Activated T-cell treated with anti-CD3 and anti-CD28 coated beads, Interleukin-2, amount 50 U/mL, for 72 hours (primary cell): ENCODE results near the gene KCNQ1. TPM values are rescaled to one million over a fixed set of nuclear protein-coding genes. Genes with fewer than 3 reads are reported as not detected.

Experiments
- ATAC-seq, 2 donors: fragments of 150-1000 bp; cut with Tn5 transposase; replicated peaks in 1 of 2; 2 replicates each; pipeline ENCODE4 v1.10.0; 2021; ENCODE audit warnings: moderate library complexity in 2 of 2, mild to moderate bottlenecking in 1 of 2
- DNase-seq, 2 donors: peaks; one replicate each; pipeline ENCODE4 v3.0.0; 2021 to 2022; ENCODE audit warnings: mixed read lengths in 1 of 2
- H3K27ac Mint-ChIP-seq: one replicate; pipeline ENCODE4 v1.8.0; 2022; ENCODE audit warnings: mild to moderate bottlenecking, moderate library complexity, mixed read lengths
- H3K27me3 Mint-ChIP-seq: one replicate; pipeline ENCODE4 v1.8.0; 2022; ENCODE audit warnings: low read depth, mixed read lengths
- H3K36me3 Mint-ChIP-seq, 2 donors: one replicate each; pipeline ENCODE4 v1.8.0; 2022; ENCODE audit warnings: mixed read lengths in 2 of 2, mild to moderate bottlenecking in 1 of 2; ENCODE audit not compliant: insufficient read depth in 2 of 2
- H3K4me1 Mint-ChIP-seq: one replicate; pipeline ENCODE4 v1.8.0; 2022; ENCODE audit warnings: low read depth, mixed read lengths
- H3K4me3 Mint-ChIP-seq, 2 donors: one replicate each; pipeline ENCODE4 v1.8.0; 2022; ENCODE audit warnings: mild to moderate bottlenecking in 2 of 2, mixed read lengths in 2 of 2, moderate library complexity in 2 of 2
- H3K9me3 Mint-ChIP-seq, 2 donors: one replicate each; pipeline ENCODE4 v1.8.0; 2022; ENCODE audit warnings: mixed read lengths in 2 of 2
- total RNA-seq, 2 donors: library from RNA; stranded (reverse); gene quantifications; one replicate each; pipeline ENCODE4 v1.2.3, GENCODE V29; 2022

Gene KCNQ1
- total RNA-seq, 2 donors from 2014 or later: 11.4 TPM

DNA sequence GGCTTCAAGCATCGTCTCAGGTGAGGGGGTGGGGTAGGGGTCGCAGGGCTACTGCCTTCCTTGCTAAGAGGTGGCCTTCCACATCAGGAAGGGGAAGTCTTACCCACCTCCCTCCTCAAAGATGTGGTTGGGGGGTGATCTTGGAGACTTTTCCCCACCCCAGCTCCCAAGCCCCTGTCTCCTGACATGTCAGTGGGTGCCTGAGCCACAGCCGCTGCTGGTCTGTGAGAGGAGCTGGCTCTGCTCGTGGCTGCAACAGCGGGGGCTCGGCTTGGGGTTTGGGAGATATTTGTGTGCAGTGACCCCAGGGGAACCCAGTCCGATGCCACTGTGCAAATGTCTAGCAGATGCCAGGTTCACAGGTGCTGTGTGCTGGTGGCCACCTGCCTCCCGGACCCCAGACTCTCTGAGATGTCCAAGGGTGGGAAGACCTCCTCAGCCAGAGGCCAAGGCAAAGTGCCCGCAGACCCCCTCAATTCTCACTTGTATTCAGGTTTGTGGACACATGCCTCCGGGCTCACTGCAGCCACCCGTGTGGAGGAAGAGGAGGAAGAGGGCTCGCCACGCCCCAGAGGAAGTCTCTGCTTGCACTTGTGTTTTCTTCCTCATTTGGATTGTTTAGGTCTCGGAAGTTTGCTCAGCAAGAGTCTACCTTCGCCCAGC is 1.9 kb downstream of the KCNQ1 start:
- H3K4me1 Mint-ChIP-seq: peaks cover 34% of the 10 kb centered on the region
- no peaks in the 10 kb centered on the region for H3K9me3 Mint-ChIP-seq
- peaks cover 6% of the 10 kb centered on the region for H3K27me3 Mint-ChIP-seq
- no peaks in the 10 kb centered on the region for H3K36me3 Mint-ChIP-seq
- no peak for ATAC-seq
- no peak overlapping the region for H3K27ac Mint-ChIP-seq
- DNase-seq: peak in 1 of 2 donors; percentile 30
- peak overlapping the region; percentile 91 to 93 for H3K4me3 Mint-ChIP-seq

DNA sequence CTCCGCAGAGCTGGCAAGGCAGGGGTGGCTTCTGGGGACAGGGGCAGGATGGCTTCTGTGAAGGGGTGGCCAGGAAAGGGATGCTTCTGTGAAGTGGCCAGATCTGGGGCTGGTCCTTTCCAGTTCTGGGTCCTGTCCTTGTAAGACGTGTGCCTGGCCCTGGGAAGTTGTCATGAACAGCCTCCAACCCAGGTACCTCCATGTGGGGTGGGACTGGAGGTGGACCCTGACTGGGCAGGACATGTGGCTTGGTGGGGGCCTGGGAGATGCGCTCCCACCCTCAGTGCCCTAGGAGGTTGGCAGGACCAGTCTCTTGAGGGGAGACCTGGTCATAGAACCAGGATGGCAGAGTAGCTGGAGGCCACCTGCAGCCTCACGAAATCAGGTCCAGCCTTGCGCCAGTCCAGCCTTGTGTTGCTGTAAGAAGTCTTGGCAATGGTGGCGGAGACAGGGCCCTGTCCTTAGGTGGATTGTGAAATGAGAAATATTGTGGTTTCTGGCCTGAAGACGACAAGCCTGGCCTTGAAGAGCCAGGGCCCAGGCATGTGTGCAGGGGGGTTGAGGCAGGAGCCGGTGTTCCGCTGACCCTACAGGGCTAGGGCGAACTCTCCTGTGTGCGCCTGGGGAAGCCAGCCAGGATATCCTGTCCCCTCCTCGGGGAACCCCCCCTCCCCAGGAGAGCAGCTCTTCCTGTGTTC is 2.6 kb downstream of the KCNQ1 start:
- no peak overlapping the region for H3K27ac Mint-ChIP-seq
- H3K27me3 Mint-ChIP-seq: peaks cover 6% of the 10 kb centered on the region
- peaks cover 34% of the 10 kb centered on the region for H3K4me1 Mint-ChIP-seq
- H3K9me3 Mint-ChIP-seq: no peaks in the 10 kb centered on the region
- H3K4me3 Mint-ChIP-seq: peak overlapping the region; percentile 91 to 93
- peak in 1 of 2 donors; percentile 11 for DNase-seq
- H3K36me3 Mint-ChIP-seq: no peaks in the 10 kb centered on the region
- ATAC-seq: no peak

DNA sequence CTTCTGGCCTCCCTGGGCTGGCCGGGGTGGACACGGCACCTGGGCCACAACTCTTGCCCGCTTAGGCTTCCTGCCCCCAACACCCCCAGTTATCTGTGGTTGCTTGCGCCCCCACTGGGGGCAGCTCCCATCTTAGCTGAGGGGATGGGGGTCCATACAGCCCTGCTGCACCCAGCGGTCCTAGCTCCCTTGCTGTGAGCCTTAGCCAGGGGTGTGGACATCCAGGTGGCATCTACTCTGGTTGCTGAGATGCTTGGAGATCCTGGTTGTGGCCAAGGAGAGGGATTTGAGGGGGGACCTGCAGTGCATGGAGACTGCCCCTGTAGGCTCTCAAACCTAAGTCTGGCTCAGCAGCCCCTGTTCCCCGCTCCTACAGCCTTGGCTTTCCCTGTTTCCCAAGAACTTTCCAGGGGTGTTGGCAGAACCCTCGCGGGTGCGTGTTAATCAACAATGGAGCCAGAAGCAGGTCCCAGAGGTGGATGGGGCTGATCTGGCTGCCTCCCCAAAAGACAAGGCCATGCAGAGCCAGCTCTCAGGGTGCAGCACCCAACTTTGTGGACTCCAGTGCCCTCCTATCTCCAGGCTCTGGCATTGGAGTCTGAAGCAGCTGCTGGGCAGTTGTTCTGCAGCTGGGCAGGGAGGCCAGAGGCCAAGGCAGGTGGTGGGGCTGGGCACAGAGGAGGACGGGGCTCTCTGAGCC is 3.3 kb downstream of the KCNQ1 start:
- peaks cover 27% of the 10 kb centered on the region for H3K4me1 Mint-ChIP-seq
- H3K4me3 Mint-ChIP-seq: no peak overlapping the region
- H3K27ac Mint-ChIP-seq: no peak overlapping the region
- H3K36me3 Mint-ChIP-seq: no peaks in the 10 kb centered on the region
- DNase-seq (no peak), ATAC-seq (no peak)
- H3K9me3 Mint-ChIP-seq: no peaks in the 10 kb centered on the region
- peaks cover 5% of the 10 kb centered on the region for H3K27me3 Mint-ChIP-seq

DNA sequence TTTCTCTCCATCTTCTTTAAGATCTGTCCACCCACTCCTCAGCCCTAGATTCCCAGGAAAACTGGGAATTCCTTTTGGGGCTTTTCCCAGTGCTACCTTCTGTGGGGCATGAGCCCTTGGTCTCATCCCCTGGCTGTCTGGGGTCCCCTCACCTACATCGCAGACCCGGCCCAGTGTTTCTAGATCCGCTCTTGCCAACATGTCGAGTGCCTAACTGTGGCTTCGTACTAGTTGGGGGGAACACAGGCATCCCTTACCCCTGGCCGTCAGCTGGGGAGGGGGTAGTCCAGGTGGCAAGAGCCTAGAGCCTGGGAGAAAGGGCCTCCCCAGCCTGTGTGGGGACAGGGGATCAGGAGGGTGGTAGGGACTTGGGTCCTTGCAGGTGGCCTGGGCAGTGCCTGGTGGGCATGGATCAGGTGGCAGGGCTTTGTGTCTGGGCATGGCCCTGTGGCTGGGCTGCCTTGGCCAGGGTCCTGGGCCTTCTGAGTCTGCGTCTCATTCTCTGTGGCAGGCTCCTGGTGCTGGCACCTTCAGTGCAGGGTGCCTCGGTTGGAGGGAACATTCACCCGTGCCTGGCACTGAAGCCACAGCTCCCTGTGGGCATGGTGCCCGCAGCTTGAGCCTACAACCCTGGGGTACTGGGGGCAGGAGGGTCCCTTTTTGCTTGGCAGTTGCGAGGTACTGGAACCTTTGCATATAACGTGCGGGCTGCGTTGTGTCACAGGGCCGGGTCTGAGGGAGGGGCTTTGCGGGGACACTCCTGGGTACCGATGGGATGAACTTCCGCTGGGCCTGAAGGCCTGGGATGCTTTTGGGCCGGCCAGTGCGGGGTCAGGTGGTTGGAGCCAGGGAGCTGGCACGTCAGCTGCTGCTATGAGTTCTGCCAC is 4.1 kb downstream of the KCNQ1 start:
- Mint-ChIP-seq H3K36me3 (no peaks in the 10 kb centered on the region), H3K27ac (no peak overlapping the region), H3K9me3 (no peaks in the 10 kb centered on the region), H3K27me3 (no peaks in the 10 kb centered on the region), H3K4me1 (peaks cover 22% of the 10 kb centered on the region), H3K4me3 (no peak overlapping the region)
- ATAC-seq: no peak
- DNase-seq: no peak

DNA sequence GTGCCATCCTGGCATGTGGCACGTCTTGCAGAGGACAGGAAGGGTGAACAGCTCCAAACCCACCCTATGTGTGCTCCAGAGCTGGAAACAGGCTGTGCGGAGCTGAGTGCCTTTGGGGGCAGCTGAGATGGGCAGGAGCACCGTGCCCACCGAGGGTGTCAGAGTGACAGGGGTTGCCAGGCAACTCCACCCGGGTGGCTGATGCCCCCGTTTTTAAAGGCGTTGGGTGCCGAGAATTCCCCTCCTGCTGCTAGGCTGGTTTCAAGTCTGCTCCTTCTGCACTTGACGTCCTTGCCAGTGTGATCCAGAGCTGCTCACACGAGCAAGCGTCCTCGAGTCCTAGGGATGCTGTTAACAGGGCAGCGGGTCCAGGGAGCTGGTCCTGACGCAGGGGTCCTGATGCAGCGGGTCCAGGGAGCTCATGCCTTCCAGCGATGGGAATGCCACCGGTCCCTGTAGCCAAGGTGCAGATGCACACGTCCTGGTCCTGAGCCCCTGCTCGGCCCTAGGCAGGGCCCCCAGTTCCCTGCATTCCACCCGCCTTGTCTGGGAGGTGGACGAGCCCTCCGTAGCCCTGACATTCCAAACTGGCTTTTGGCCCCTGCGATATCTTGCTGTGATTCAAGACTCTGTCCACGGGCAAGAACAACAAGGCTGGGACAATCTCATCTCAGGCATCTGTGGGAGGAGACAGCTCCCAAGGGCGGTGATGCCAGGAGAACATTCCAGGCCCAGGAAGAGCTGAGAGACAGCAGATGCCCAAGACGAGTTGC is 4.9 kb downstream of the KCNQ1 start:
- H3K9me3 Mint-ChIP-seq: no peaks in the 10 kb centered on the region
- no peak for ATAC-seq
- no peaks in the 10 kb centered on the region for H3K36me3 Mint-ChIP-seq
- no peak for DNase-seq
- H3K27me3 Mint-ChIP-seq: no peaks in the 10 kb centered on the region
- no peak overlapping the region for H3K27ac Mint-ChIP-seq
- no peak overlapping the region for H3K4me3 Mint-ChIP-seq
- H3K4me1 Mint-ChIP-seq: peaks cover 22% of the 10 kb centered on the region

DNA sequence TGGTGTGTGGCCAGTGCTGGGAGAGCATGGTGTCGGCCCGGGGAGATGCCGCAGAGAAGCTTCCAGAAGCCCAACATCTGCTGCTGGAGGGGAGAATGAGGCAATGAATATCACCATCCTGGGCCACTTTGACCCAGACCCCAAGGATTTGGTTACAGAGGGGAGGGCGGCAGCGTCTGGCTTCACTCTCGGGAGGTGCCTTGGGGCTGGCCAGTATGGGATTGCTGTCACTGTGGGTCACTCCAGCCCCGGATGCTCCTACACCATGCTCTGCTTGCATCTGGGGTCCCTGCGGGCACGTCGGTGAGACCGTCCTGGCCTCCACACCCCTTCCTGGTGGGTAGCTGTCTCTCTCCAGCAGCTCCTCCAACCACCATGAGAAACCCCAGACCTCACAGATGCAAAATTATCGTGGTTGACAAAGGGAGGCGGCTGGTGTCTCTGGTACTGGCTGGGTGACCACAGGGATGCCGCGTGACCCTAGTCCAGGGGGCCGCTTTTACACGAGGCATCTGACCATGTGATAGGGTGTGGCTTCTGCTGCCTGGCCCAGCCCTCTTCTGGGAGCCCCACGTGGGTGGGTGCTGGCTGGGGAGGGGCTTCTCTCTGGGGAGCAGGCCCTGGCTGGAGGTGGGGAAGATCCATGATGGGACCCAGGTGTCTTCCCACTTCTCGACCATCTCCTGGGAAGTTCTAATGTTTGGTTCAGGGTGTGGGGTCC is 5.7 kb downstream of the KCNQ1 start:
- Mint-ChIP-seq H3K9me3 (no peaks in the 10 kb centered on the region), H3K36me3 (no peaks in the 10 kb centered on the region), H3K27me3 (no peaks in the 10 kb centered on the region), H3K27ac (no peak overlapping the region), H3K4me3 (no peak overlapping the region), H3K4me1 (peaks cover 22% of the 10 kb centered on the region)
- ATAC-seq: no peak
- no peak for DNase-seq

DNA sequence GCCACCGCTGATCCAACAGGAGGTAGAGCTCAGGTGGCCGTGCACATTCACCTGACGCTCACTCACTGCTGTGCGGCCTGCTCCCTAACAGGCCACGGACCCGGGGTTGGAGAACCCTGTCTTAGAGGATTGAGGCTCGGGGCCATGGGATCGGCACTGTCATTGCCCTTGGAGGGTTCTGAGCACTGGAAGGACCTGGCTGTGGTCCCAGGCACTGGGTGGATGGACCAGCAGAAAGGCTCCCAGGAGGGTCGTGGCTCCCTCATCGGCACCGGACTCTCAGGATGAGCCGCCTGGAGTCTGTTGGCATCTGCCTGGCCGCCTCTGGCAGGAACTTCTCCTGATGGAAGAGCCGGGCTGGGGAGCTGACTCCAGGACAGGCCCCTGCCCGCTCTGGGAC is 6.5 kb downstream of the KCNQ1 start:
- Mint-ChIP-seq H3K4me3 (no peak overlapping the region), H3K9me3 (no peaks in the 10 kb centered on the region), H3K36me3 (no peaks in the 10 kb centered on the region), H3K27ac (no peak overlapping the region), H3K4me1 (peaks cover 17% of the 10 kb centered on the region), H3K27me3 (no peaks in the 10 kb centered on the region)
- no peak for ATAC-seq
- DNase-seq: no peak

DNA sequence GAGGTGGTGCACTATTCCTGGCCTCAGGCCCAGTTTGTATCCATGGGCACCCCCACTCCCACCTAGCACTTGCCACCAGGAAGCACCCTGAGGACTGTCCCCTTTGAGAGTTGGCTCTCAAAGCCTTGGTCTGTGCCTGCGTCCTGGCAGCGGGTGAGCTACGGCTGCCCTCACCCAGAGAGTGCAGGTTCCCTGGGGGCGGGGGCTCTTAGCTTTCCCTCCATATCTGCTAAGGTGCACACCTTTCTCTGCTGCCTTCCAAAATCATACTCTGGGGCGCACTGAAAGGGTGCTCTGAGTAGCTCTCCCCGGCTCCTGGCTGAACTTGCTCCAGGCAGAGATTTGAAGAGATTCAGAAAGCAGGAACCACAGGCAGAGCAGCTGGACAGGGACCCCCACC is 7.1 kb downstream of the KCNQ1 start:
- H3K27ac Mint-ChIP-seq: no peak overlapping the region
- no peaks in the 10 kb centered on the region for H3K9me3 Mint-ChIP-seq
- DNase-seq (no peak), ATAC-seq (no peak)
- H3K36me3 Mint-ChIP-seq: no peaks in the 10 kb centered on the region
- no peak overlapping the region for H3K4me3 Mint-ChIP-seq
- H3K27me3 Mint-ChIP-seq: no peaks in the 10 kb centered on the region
- H3K4me1 Mint-ChIP-seq: peaks cover 12% of the 10 kb centered on the region

DNA sequence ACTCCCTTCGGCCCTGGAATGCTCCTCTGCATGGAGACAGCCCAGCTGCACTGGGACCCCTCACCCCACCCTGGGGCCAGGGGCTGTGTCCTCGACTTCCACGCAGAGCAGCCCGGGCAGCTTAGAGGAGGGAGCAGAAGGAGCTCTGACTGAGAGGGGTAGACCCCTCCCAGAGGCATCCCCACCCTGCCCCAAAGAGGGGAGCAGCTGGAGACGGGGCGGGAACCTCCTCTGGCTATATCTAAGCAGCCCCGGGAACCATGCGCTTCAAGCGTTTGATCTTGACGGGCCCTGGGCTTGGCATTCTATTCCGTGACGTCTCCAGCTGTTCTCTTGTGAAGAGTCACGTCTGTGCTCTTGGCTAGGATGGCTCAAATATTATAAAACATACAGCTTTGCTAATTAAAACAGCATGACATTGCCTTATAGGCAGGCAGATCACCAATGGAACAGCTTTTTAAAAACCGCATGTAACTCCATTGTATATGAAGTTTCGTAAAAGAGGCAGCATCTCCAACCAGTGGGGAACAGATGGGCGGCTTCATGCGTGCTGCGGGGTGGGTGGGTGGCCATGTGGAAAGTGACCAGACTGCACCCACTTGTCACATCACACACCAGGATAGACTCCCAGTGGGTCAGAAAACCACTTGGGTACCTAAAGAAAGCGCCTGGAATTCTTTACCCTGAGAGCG is 7.7 kb downstream of the KCNQ1 start:
- no peak overlapping the region for H3K4me3 Mint-ChIP-seq
- H3K9me3 Mint-ChIP-seq: no peaks in the 10 kb centered on the region
- DNase-seq: no peak
- H3K27me3 Mint-ChIP-seq: no peaks in the 10 kb centered on the region
- H3K4me1 Mint-ChIP-seq: peaks cover 6% of the 10 kb centered on the region
- no peaks in the 10 kb centered on the region for H3K36me3 Mint-ChIP-seq
- H3K27ac Mint-ChIP-seq: no peak overlapping the region
- ATAC-seq: no peak

DNA sequence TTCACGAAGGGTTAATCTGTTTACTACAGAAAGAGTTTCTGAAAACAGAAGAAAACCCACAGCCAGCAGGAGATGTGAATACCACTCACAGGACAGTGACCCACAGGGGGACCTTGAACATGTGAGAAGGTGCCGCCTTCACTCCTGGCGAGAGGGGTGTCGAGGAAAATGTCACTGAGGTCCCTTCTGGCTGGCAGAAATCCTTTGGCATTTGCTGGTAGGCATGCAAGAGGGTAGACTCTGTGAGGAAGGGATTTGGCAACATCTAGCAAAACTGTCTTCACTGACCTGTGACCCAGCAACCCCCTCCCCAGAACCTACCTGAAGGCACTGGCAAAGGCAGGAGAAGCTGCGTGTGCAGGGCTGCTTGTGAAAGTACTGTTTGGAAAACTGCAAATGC is 8.6 kb downstream of the KCNQ1 start:
- H3K36me3 Mint-ChIP-seq: no peaks in the 10 kb centered on the region

DNA sequence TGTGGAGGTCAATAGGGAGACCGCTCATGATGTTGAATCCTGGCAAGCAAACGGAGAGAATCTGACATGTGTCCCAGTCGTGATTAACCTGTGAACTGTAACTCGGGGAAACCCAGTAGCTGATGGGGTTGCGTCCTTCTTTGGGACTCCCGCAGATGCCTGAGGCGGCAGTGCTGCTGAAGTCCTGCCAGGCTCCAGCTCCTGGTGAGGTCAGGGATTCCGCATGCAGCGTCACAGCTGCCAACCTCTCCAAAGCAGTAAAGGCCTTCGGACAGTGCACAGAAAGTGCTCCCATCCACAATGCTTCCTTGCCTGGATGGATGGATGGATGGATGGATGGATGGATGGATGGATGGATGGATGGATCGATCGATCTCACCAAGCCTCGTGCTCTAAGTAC is 13.5 kb downstream of the KCNQ1 start:
- DNase-seq (no peak), ATAC-seq (no peak)
- H3K36me3 Mint-ChIP-seq: no peaks in the 10 kb centered on the region
- H3K4me1 Mint-ChIP-seq: peaks cover 15% of the 10 kb centered on the region
- H3K27ac Mint-ChIP-seq: no peak overlapping the region
- no peak overlapping the region for H3K4me3 Mint-ChIP-seq
- H3K9me3 Mint-ChIP-seq: no peaks in the 10 kb centered on the region
- H3K27me3 Mint-ChIP-seq: no peaks in the 10 kb centered on the region

More for the DNA sequence above, 8.6 kb downstream of the KCNQ1 start:
- ATAC-seq (no peak), DNase-seq (no peak)
- H3K4me3 Mint-ChIP-seq: no peak overlapping the region
- no peaks in the 10 kb centered on the region for H3K27me3 Mint-ChIP-seq
- H3K27ac Mint-ChIP-seq: no peak overlapping the region
- no peaks in the 10 kb centered on the region for H3K9me3 Mint-ChIP-seq
- no peaks in the 10 kb centered on the region for H3K4me1 Mint-ChIP-seq
